Measurements from ENCODE around the gene ZBTB7A. TPM values are rescaled to one million over a fixed set of nuclear protein-coding genes. Genes with fewer than 3 reads are reported as not detected.

ZBTB7A gene
- total and polyA plus RNA-seq, 2 of the 4 experiments (the other 2 are of a cell fraction) = 3.2 to 10.3 TPM

DNA sequence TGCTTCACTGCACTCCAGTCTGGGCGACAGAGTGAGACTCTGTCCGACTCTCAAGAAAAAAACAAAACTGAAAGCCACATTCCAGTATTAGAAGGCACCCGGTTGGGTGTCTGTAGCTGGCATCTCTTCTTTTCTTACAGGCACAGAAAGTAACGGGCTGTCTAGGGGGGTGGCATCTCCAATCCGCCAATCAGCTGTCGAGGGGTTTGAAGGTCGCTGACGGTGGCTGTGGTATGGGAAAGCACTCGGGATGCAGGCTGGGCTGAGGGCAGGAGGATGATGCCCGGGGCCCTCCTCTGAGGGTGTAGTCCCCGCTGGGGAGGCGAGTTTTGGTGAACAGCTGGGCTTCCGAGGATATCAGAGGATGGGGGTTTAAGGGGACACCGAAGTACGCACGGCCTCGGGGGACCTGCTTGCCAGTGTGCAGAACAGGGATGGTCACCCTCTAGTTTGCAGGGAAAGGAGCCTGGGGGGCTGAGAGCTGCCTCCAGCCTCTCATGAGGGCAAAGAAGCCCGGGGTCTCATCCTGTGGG is 27.0 kb upstream of the ZBTB7A start:
- no peak overlapping the region for H3K4ac ChIP-seq (ENCODE audit: low read depth, low read length)
- no peak for ATAC-seq (ENCODE audit: low read depth)
- no peak overlapping the region for H4K8ac ChIP-seq (ENCODE audit: low read depth in 2 of 2, low read length in 2 of 2)
- H2AK9ac ChIP-seq (replicated peaks; ENCODE audit: low read depth, low read length, poor library complexity) = no peak overlapping the region
- H2BK5ac ChIP-seq (ENCODE audit: low read depth, low read length, poor library complexity, severe bottlenecking) = no peak overlapping the region
- H3K27me3 ChIP-seq (ENCODE audit: control insufficient read depth, insufficient read depth, low read length) = no peaks in the 10 kb centered on the region
- dilution Hi-C loops (cut with HindIII; ENCODE audit: low sequenced_read_pairs, unreplicated experiment) = no loop called here
- H2AFZ ChIP-seq (replicated peaks; ENCODE audit: low read length, poor library complexity) = no peak overlapping the region
- ChIA-PET POLR2A (ENCODE audit: unreplicated experiment) (no interaction called here), CTCF (no interaction called here)
- H2BK15ac ChIP-seq (ENCODE audit: low read depth, low read length) = no peak overlapping the region
- BruUV-seq (replicated peaks) = no TSS peak
- H3K4me3 ChIP-seq (ENCODE audit: insufficient read depth, low read depth, low read length) = no peak overlapping the region
- no peak overlapping the region for H3K14ac ChIP-seq (replicated peaks; ENCODE audit: low read depth, low read length)
- no peak for TF ChIP-seq BHLHE40 (IDR thresholded peaks at IDR 0.05; ENCODE audit: low read depth, low read length)
- no peak for TF ChIP-seq RCOR1 (IDR thresholded peaks at IDR 0.05; ENCODE audit: insufficient replicate concordance, low read length)
- no peak for TF ChIP-seq MXI1 (IDR thresholded peaks at IDR 0.05; ENCODE audit: borderline replicate concordance, low read depth, low read length)
- TF ChIP-seq, protein P1, sequence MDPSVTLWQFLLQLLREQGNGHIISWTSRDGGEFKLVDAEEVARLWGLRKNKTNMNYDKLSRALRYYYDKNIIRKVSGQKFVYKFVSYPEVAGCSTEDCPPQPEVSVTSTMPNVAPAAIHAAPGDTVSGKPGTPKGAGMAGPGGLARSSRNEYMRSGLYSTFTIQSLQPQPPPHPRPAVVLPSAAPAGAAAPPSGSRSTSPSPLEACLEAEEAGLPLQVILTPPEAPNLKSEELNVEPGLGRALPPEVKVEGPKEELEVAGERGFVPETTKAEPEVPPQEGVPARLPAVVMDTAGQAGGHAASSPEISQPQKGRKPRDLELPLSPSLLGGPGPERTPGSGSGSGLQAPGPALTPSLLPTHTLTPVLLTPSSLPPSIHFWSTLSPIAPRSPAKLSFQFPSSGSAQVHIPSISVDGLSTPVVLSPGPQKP (IDR thresholded peaks at IDR 0.05; ENCODE audit: borderline replicate concordance, low read depth, low read length) = no peak
- TF ChIP-seq CEBPB (IDR thresholded peaks at IDR 0.05; ENCODE audit: low read depth, low read length) = no peak
- TF ChIP-seq RAD21 (IDR thresholded peaks at IDR 0.05; ENCODE audit: low read length) = no peak
- no peak for TF ChIP-seq SMC3 (IDR thresholded peaks at IDR 0.05; ENCODE audit: low read depth, low read length)
- no peak for TF ChIP-seq MAFK (IDR thresholded peaks at IDR 0.05; ENCODE audit: low read depth, low read length)
- no peak overlapping the region for H3K23ac ChIP-seq (ENCODE audit: low read depth, low read length)
- H3K9me1 ChIP-seq (ENCODE audit: insufficient read depth, low read length) = no peaks in the 10 kb centered on the region
- H3K27ac ChIP-seq (ENCODE audit: insufficient read depth, low read length) = no peak overlapping the region
- 0 out of 4 replicates have a peak, but pooled peaks cover 0 to 3% of the 10 kb centered on the region in 2 experiments for H3K79me1 ChIP-seq (ENCODE audit: low read depth in 1 of 2, low read length in 2 of 2)
- H3K9ac ChIP-seq (ENCODE audit: low read depth, low read length) = no peak overlapping the region
- no peaks in the 10 kb centered on the region for H3K4me1 ChIP-seq (ENCODE audit: control insufficient read depth, insufficient read depth, low read length)
- no peak overlapping the region for H4K91ac ChIP-seq (ENCODE audit: insufficient read depth, low read depth, low read length)
- no peak overlapping the region for H2BK20ac ChIP-seq (ENCODE audit: low read depth, low read length)
- peaks cover 64% of the 10 kb centered on the region for H3K36me3 ChIP-seq (ENCODE audit: control insufficient read depth, insufficient read depth, low read length)
- H3K9me3 ChIP-seq (ENCODE audit: control insufficient read depth, insufficient read depth, low read length) = no peaks in the 10 kb centered on the region
- in situ Hi-C loops (cut with MboI; ENCODE audit: low sequenced_read_pairs) = no loop called here
- 100% methylated on average over 6 of the region's 18 CpGs; no CpG with 5 or more reads in 1 of the 2 experiments for WGBS, 2 experiments (ENCODE audit: extremely low coverage in 2 of 2, insufficient read length in 1 of 2)
- no peak overlapping the region for H3K56ac ChIP-seq (ENCODE audit: extremely low read depth, insufficient read depth, low read length)
- no peak overlapping the region for H2AK5ac ChIP-seq (ENCODE audit: low read depth, low read length)
- no peak overlapping the region for H3K18ac ChIP-seq (ENCODE audit: low read depth, low read length)
- no peak for DNase-seq
- no peaks in the 10 kb centered on the region; the same call in 1 of the 2 replicates for H4K20me1 ChIP-seq (ENCODE audit: insufficient read depth, low read length)
- H3K4me2 ChIP-seq (ENCODE audit: low read depth, low read length) = no peak overlapping the region
- intact Hi-C loops (cut with micrococcal nuclease) = no loop called here
- no peak overlapping the region for H4K5ac ChIP-seq (ENCODE audit: low read depth, low read length)
- no peak overlapping the region for H2BK120ac ChIP-seq (ENCODE audit: low read depth, low read length)
